GM18508 (cell line): ENCODE results near the gene FBXO21.
"Not testable (repeated sequence)": the region's sequence is repeated elsewhere in the genome, so short reads cannot be mapped to it uniquely, and the experiment has no call there.

Experiments
- ATAC-seq: cut with Tn5 transposase; IDR thresholded peaks from one replicate; pipeline ENCODE4 v1.9.1; 2021; ENCODE audit warnings: moderate number of reproducible peaks; ENCODE audit not compliant: insufficient read depth, unreplicated experiment

FBXO21 gene

GRCh38 chr12:117113231-117113630 lies 77.0 kb downstream of the FBXO21 start:
- ATAC-seq = no peak

GRCh38 chr12:117111821-117112595 lies 78.3 kb downstream of the FBXO21 start:
- ATAC-seq = no peak

- no peak for ATAC-seq
Measured at GRCh38 chr12:117111386-117111785, 78.9 kb downstream of the FBXO21 start.

DNA sequence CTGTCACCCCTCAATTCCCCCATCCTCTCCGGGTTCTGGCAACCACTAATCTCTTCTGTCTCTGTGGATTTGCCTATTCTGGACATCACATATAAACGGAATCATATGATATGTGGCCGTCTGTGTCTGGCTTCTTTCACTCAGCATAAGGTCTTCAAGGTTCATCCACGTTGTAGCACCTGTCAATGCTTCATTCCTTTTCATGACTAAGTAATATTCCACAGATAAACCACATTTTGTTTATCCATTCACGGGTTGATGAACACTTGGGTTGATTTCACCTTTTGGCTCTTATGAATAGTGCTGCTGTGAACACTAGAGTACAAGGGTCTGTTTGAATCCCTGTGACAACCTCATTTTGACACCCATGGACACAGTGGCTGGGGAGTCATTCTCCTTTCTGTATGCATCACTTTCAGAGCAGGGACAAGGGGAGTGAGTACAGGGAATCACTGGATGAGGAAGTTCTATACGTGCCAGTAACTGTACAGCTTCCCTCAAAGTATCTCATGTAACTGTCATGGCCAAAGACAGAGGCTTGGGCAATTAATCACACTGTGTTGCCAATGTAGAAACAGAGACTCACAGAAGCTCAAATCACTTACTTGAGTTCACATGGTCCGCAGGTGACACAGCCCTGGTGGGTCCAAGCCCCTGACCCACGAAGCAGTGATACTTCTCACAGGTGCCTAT lies 80.2 kb downstream of the FBXO21 start:
- ATAC-seq = no peak

GRCh38 chr12:117105902-117106301 lies 84.4 kb downstream of the FBXO21 start:
- no peak for ATAC-seq

DNA sequence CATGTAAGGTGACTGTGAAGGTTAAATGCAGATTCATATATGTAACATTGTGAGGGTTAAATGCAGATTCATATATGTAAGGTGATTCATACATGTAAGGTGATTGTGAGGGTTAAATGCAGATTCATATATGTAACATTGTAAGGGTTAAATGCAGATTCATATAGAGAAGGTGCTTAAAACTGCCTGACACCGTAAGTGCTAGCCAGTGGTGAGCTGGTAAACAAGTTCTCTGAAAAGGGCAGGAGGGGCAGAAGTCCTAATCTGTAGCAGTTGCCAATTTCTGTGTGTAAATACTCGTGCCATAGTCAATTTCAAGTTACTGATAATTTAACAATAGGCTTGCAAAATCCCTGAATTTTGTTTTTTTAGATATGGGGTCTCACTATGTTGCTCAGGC lies 86.3 kb downstream of the FBXO21 start:
- not testable (repeated sequence) for ATAC-seq

GRCh38 chr12:117102800-117103181 lies 87.5 kb downstream of the FBXO21 start:
- no peak for ATAC-seq

- no peak for ATAC-seq
Measured at GRCh38 chr12:117101953-117102799, 88.1 kb downstream of the FBXO21 start.

- ATAC-seq = no peak
Measured at GRCh38 chr12:117100851-117101673, 89.2 kb downstream of the FBXO21 start.

DNA sequence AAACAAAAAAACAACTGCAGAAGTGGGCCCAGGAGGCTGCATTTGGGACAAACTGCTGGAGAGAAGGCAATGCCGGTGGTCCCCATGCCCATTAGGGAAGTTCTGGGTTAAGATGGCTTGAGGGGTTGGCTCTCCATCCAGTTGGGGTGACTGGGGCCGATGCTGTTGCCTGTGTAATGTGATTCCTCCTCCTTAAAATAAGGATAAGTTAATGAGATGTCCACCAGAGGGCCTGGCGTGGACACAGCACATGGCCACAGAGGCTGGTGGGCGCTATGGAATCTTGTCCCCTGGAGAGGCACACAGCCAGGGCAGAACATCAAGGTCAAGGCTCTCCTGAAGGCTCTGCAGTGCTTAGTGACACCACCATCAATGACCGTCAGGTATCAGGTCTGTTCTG lies 90.0 kb downstream of the FBXO21 start:
- no peak for ATAC-seq

DNA sequence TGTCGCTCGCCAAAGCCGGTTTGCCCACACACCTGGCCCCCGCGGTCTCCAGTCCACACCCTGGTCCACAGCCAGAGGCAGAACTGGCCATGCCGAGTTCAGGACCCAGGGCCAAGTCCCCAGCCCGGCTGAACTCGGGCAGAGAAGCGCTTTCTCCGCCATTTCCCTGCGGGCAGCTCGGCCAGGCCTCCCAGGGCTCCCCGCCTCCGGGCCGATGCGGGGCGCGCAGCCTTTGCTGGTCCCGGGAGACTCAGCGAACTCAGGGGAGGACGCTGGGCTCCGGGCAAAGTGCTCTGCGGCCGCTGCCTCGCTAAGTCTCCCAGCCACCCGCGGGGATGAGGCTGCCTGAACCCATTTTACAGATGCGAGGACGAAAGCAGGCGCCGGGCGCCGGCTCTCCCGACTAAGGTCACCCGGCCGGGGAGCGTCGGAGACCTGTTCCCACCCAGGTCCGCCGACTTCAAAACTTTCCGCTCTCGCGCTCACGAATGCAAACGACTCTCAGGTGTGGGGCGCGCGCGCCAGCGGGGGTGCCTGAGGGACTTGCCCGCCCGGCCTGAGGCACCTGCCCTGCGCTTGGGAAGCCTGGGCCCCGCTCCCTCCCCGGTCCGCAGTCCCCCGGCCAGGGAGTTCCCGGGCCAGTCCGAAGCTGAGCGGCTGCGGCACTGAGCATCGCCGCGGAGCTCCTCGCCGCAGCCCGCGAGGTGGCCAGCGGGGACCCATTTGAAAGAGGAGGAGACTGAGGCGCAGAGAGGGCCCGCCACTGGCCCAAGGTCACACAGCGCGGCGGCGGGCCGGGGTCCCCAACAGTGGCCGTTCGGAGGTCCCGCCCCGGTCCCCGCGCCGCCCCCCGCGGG lies 91.7 kb downstream of the FBXO21 start:
- no peak for ATAC-seq

GRCh38 chr12:117098024-117098360 lies 92.3 kb downstream of the FBXO21 start:
- ATAC-seq = no peak

- no peak for ATAC-seq
Measured at GRCh38 chr12:117097159-117097558, 93.1 kb downstream of the FBXO21 start.

DNA sequence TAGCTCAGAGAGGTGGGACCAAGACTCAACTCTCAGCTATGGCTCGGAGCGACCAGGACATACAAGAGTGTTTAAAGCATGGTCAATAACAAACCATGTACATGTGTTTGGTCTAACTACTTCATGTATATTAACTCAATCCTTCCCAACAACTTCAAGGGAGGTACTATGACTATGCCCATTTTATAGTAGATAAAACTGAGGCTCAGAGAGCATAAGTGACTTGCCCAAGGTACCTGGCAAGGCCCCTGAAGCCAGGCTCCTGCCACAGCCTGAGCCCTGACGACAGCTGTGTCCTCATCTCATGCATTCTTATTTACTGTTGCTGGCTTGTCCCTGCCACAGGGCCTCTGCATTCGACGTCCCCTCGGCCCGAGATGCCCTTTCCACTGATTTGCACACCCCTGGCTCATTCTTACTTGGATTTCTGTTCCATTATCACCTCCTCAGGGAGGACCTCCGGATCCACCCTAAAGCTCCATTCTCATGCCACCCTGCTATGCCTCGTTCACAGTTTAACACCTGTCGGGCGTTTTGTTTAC lies 93.7 kb downstream of the FBXO21 start:
- ATAC-seq = no peak

GRCh38 chr12:117095191-117095590 lies 95.1 kb downstream of the FBXO21 start:
- not testable (repeated sequence) for ATAC-seq

DNA sequence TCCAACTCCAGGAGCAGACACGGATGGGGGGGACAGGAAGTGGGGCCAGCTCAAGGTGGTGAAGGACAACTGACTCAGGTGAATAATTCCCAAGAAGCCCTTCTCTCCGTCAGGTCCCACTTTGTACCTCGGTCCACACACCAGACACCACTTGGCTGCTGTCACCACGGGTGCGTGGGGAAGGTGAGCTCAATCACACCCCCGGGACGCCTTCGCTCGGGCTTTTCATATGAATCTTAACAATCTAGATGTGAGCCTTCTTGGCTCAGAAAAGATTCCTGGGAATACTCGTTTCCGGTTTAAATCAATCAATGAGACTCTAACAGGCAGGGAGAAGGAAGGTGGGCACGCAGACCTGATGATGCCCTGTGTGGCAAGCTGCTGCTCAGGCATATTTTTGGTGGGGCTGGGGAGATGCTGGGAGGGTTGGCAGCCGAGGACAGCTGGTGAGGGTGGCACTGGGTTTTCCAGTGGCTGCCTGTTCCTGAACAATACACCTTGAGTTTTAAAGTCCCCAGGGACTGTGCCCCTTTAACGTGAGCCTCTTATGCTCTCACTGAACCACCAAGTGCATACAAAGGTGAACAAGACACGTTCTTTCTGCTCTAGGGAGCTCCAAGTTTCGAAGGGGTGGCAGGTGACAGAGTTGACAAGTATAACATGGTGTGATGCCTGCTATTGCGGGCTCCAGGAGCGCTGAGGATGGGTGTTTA lies 96.2 kb downstream of the FBXO21 start:
- no peak for ATAC-seq

- no peak for ATAC-seq
Measured at GRCh38 chr12:117093431-117093830, 96.8 kb downstream of the FBXO21 start.

GRCh38 chr12:117092886-117093285 lies 97.4 kb downstream of the FBXO21 start:
- no peak for ATAC-seq

- ATAC-seq = no peak
Measured at GRCh38 chr12:117092511-117092780, 97.8 kb downstream of the FBXO21 start.
